GM19438 (cell line): ENCODE measurements around the gene BICDL1.
"Not testable (repeated sequence)": the region's sequence is repeated elsewhere in the genome, so short reads cannot be mapped to it uniquely, and the experiment has no call there.

Experiments used
- ATAC-seq: cut with Tn5 transposase; IDR thresholded peaks from one replicate; pipeline ENCODE4 v1.9.1; 2021; ENCODE audit warnings: low read depth; ENCODE audit not compliant: unreplicated experiment

The BICDL1 gene, protein sequence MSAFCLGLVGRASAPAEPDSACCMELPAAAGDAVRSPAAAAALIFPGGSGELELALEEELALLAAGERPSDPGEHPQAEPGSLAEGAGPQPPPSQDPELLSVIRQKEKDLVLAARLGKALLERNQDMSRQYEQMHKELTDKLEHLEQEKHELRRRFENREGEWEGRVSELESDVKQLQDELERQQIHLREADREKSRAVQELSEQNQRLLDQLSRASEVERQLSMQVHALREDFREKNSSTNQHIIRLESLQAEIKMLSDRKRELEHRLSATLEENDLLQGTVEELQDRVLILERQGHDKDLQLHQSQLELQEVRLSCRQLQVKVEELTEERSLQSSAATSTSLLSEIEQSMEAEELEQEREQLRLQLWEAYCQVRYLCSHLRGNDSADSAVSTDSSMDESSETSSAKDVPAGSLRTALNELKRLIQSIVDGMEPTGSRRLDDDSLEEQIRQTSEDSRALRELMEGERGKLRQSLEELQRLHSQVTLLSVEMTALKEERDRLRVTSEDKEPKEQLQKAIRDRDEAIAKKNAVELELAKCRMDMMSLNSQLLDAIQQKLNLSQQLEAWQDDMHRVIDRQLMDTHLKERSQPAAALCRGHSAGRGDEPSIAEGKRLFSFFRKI

DNA sequence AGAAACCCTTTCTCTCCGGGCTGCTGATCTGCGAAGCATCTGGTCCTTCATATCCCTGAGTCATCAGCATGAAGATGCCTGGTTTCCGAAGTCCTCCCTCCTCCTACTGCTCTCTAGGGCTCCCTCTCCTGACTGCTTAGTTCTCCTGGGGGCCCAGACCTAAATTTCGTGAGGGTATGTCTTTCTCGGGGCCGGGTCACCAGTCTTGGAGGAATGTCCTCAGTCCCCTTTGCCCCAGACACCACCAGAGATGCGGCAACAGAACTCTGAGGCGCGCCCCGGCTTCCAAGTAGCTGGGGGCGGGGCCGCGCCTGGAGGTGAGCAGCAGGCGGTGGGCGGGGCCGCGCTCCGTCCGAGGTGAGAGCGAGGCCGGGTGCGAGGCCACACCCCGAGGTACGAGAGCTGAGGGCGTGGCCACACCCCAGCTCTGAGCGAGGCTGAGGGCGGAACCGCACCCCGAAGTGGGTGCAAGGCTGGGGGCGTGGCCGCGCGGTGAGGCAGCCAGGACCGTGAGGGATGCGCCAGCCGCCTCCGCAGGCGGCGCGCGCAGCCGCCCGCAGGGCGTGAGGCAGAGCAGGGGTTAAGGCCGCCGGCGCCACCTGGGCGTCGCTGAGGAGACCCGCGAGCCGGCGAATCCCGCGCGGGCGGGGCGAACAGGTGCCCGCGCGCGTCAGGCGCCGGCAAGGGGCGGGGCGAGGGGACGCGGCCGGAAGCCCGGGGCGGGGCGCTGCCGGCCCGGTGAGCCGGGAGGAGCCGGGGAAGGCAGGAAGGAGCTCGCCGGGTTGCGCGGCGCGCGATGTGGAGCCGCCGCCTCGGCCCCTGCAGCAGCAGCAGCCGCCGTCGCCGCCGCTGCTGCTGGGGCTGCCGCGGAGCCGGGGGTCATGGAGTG, at the start of gene BICDL1:
Gene BICDL1, plus strand, starts transcription at position 765 of the 889 bp plus-strand sequence. CDS start 633 bp downstream, outside the sequence.
- peak; percentile 74 for ATAC-seq

DNA sequence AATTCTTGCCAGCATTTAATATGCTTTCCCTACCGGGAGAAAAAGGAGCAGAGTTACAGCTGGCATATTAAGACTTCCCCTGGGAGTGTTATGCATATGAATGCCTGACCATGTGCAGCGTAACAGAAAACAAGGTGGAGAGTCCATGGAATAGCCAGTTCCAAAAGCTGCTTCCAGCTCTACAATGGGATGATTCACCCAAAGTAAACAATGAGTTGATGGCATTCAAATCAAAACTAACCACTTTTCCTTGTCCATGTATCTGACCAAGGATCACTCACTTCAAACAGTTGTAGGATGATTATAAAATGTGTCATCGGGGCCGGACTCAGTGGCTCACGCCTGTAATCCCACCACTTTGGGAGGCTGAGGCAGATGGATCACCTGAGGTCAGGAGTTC, 48.1 kb upstream of the BICDL1 start:
- no peak for ATAC-seq

DNA sequence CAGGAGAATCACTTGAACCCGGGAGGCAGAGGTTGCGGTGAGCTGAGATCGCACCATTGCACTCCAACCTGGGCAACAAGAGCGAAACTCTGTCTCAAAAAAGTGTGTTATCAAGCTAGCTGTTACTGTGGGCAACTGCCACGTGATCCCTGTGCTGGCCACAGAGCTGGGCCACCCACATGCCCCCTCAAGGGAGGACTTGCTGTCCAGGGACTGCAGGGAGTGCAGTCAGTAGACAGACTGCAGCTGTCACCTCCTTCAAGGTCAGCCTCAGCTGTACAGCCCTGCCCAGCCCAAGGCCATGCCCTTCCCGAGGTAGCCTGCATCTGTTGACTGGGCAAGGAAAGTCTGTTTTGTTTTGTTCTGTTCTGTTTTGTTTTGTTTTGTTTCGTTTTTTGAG, 46.6 kb upstream of the BICDL1 start:
- ATAC-seq, result no peak

DNA sequence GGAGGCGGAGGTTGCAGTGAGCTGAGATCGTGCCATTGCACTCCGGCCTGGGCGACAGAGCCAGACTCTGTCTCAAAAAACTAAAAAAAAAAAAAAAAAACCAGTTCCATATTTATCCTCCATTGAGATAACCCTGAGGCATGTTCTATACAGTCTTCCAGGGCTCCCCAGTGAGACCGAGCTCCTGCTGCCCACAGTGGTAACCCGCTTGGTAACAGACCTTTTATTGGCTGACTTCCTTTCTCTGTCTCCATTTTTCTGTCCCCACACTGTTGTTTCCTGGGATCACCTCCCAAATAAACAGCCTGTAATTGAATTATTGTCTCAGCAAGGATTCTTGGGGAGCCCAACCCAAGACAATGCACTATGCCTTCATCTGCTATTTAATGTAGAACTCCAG, 42.8 kb upstream of the BICDL1 start:
- no peak for ATAC-seq

DNA sequence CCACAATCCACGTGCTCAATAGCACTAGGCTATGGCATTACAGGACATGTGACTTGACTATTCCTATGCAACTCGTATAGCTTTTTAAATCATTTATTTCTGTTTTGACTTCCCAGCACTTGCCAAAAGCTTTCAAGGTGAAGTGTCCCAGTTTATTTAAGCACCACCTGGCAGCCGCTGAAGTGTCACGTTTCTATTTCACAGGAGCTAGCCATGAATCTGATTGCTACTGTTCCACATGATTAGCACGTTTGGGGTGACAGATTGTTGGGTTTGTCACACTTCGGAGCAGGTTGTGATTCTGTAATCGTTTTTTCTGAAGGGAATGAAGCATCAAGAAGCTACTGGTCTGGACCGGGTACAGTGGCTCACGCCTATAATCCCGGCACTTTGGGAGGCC, 39.9 kb upstream of the BICDL1 start:
- ATAC-seq, result no peak

DNA sequence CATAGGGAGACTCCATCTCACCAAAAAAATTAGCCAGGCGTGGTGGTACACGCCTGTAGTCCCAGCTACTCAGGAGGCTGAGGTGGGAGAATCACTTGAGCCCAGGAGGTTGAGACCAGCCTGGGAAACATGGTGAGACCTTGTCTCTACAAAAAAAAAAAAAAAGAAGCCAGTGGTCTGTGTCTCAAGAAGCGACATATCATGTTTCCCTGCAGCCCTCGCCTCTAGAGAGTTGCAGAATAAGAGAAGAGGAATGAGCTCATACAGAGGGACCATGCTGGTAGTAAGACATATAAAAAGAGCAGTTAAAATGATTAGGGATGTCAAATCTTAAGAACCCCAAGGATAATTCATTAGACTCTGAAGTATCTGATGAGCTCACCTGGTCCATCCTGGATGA, 39.4 kb upstream of the BICDL1 start:
- ATAC-seq, result no peak

DNA sequence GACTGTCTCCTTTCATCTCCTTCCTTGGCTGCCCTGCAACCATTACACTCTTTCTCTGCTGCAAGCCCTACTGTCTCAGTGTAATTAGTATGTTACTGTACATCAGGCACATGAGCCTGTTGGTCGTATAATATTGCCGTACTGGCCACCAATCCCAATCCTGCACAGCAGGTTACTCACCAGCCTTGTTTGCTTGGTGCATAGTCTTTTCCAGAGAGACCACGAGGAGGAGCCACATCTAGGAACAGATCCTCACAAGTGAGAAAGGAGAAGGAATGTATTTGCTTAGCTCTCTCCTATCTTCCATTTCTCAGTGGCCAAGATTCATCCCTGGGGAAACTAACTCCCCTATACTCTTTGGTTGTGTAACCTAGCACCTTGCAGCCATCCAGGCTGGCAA, 33.0 kb upstream of the BICDL1 start:
- ATAC-seq, result no peak

DNA sequence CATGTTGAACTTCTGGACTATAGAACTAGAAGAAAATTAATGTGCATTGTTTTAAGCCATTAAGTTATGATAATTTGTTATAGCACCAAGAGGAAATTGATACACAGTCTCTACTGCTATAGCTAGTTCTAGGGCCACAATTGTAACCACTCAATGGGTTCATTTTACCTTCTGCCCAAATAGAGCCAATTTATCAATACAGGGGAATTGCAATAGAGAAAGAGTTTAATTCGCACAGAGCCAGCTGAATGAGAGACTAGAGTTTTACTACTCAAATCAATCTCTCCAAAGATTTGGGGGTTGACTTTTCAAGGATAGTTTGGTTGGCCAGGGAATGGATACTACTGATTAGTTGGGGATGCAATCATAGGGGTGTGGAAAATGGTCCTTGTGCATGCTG, 31.9 kb upstream of the BICDL1 start:
- ATAC-seq, result no peak

DNA sequence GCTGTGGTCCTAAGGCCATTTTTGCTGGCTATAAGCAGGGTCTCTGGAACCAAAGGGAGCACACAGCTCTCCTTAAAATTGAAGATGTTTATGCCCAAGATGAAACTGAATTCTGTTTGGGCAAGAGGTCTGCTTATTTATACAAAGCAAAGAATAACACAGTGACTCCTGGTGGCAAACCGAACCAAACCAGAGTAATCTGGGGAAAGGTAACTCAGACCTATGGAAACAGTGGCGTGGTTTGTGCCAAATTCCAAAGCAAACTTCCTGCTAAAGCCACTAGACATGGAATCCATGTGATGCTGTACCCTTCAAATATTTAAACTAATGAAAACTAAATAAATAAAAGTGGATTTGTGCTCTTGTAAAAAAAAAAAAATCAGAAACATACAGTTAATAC, 29.6 kb upstream of the BICDL1 start:
- ATAC-seq, result no peak

DNA sequence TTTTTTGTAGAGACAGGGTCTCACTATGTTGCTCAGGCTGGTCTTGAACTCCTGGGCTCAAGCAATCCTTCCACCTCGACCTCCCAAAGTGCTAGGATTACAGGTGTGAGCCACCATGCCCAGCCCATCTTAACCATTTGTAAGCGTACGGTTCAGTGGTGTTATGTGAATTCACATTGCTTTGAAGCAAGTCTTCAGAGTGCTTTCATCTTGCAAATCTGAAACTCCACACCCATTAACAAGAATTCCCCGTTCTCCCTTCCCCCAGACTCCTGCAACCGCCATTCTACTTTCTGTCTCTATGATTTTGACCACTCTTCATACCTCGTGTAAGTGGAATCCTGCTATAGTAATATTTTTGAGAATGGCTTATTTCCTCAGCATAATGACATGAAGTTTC, 24.9 kb upstream of the BICDL1 start:
- ATAC-seq, result no peak

DNA sequence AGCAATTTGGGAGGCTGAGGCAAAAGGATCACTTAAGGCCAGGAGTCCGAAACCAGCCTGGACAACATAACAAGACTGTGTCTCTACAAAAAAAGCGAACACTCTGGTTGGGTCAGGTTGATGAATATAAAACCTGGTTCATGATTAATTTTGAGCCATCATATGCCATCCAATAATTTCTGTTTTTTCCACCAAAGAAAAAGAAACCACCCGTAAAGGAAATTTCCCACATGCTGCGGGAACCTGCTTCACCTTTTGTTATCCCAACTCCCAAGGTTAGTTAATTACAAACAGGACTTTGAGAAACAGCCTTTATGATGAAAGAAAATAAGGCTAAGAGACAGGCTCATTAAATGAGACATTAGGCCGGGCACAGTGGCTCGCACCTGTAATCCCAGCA, 24.1 kb upstream of the BICDL1 start:
- no peak for ATAC-seq

DNA sequence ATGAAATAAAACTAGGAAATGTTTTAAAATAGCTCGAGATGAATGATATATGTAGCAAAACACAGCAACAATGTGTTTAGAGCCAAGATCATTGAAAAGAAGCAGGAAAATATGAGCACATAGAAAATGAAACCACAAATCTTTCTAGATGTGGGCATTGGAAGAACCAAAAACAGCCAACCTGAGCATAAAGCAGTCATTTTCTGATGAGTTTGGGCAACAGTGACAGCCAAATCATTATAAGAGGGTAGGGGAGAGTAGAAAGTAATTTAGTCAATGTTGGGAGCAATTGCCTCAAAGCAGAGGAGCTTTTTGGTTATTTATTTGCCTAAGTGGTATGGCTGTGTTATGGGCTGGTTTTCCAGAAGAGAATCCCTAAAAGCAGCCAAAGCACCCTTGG, 8.8 kb upstream of the BICDL1 start:
- no peak for ATAC-seq

DNA sequence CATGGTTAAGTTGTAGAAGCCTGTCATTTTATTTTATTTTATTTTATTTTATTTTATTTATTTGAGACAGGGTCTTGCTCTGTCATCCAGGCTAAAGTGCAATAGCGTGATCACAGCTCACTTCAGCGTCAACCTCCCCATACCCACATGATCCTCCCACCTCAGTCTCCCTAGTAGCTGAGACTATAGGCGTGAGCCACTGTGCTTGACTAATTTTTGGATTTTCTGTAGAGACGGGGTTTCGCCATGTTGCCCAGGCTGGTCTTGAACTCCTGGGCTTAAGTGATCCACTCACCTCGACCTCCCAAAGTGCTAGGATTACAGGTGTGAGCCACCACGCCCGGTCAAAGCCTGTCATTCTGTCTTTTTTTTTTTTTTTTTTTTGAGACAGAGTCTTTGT, 8.3 kb upstream of the BICDL1 start:
- ATAC-seq, result not testable (repeated sequence)

DNA sequence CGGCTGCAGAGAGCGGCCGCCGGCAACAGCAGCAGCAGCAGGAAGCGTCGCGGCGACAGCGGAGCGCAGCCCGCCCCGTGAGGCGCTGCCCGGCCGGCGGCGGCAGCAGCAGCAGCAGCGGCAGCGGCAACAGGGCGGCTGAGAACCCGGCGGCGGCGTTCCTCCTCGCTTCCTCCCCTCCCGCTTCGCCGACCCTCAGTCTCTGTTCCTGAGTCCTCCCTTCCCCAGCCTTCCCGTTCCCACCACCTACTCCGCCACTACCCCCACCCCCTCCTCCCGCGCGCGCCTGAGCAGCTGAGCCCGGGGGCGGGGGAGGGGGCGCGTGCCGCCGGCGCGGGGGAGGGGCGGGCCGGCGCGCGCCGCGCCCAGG, 310 bp downstream of the BICDL1 start:
- peak; percentile 30 for ATAC-seq

DNA sequence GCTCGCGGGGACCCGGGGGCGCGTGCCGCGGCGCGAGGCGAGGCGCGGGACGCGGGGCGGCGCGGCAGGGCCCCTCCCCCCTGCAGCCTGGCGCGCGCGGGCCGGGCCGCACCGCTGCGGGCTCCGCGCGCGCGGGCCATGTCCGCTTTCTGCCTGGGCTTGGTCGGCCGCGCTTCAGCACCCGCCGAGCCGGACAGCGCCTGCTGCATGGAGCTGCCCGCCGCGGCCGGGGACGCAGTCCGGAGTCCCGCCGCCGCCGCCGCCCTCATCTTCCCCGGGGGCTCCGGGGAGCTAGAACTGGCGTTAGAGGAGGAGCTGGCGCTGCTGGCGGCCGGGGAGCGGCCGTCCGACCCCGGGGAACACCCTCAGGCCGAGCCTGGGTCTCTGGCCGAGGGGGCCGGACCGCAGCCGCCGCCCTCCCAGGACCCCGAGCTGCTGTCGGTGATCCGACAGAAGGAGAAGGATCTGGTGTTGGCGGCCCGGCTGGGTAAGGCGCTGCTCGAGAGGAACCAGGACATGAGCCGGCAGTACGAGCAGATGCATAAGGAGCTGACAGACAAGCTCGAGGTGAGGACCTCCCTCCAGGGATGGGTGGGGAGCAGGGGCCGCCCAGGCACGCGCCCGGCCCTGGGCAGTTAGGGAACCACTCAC, 820 bp downstream of the BICDL1 start:
- ATAC-seq, result peak; percentile 23

DNA sequence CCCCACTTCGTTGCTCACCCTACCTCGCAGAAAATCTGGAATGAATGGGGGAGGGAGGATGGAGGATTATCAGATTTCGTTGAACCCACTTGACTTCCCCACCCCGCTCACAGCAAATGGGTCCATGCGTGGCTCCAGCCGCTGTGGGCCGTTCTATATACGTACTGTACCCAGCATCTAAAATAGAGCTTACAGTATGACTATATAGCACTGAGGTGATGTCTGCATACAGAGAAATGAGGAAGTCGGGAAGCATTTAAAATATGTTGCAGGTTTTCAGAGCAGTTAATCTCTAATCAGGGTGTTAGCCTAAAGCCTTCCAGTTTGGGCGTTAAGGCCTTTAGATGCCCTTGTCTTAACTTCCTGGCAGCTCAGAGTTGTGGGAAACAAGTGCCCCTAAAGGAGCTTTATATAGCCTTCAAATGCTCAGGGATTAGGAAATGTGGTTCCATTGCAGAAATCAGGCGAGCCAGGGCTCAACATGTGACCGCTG, 1.4 kb downstream of the BICDL1 start:
- no peak for ATAC-seq

DNA sequence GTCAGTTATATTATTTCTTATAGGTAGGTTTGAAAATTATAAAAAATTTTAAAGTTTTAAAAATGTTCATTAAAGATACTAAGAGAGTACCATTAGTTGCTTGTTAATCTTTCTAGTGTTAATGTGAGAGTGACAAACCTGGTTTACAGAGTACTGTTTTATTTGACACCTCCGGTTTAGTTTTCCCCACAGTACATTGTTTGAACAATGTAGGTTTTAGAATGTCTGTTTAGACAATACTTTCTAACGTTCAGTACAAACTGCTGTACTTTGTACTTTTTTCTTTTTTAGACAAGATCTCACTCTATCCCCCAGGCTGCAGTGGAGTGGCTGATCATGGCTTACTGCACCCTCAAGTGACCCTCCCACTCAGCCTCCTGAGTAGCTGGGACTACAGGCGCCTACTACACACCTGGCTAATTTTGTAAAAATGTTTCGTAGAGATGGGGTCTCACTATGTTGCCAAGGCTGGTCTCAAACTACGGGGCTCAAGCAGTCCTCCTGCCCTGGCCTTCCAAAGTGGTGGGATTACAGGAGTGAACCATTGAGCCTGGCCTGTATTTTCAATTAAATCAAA, 3.2 kb downstream of the BICDL1 start:
- ATAC-seq, result no peak

DNA sequence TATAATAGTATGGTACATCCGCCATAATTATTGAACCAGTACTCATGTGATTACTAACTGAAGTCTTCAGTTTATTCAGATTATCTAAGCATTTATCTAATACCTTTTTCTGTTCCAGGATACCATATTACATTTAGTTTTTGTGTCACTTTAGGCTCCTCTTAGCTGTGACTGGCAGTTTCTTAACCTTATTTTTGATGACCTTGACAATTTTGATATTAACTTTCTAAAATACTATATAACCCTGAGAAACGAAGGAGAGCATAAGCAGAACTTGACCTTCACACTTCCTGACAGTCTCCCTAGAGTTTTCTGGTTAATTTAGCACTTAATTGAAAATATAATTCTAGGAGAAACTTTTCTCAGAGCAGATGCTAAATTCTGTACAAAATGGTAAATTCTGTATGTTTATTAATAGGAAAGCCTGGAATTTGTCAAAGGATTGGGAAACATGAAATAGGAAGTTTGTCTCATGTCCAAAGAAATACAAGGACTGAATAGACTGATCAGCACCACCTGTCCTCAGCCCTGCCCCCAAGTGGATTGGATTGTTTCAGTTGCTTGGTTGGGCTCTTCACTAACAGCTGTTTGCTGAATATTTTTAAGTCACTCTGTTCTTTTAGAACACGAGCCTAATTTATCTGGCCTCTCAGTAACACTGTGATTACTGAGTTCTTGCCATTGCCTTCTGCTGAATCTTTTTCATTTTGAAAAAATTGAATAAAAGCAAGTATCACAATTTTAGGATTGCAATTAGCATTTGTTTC, 6.0 kb downstream of the BICDL1 start:
- no peak for ATAC-seq

DNA sequence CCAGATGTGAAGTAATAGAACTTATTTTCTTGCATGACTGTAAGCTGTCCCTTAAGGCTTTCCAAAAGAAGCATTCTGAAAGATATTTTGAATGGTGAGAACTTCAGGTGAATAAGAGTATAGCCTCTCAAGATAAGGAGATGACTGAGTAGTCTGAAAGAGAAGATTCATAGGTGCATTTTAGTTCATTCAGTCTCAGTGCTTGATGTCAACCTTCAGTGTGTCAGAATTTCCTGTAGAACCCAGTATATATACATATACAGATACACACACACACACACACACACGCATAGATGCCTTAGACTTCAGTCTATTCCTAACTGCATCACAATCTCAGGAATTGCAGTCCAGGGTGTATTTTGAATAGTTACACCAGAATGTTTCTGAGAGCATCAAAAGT, 7.4 kb downstream of the BICDL1 start:
- ATAC-seq, result no peak
